GM21786 (cell line): ENCODE measurements around the gene FRAS1.
"Not testable (repeated sequence)": the region's sequence is repeated elsewhere in the genome, so short reads cannot be mapped to it uniquely, and the experiment has no call there.

Experiments
- ATAC-seq: cut with Tn5 transposase; IDR thresholded peaks from one replicate; pipeline ENCODE4 v1.9.1; 2021; ENCODE audit not compliant: unreplicated experiment

FRAS1 gene

GRCh38 chr4:78313754-78314120, 256.6 kb downstream of the FRAS1 start:
- no peak for ATAC-seq

GRCh38 chr4:78318126-78318525, 261.0 kb downstream of the FRAS1 start:
- ATAC-seq, result no peak

- no peak for ATAC-seq
These were observed 263.3 kb downstream of the FRAS1 start for GRCh38 chr4:78320349-78320935.

GRCh38 chr4:78322032-78322431, 264.9 kb downstream of the FRAS1 start:
- no peak for ATAC-seq

- ATAC-seq, result no peak
These were observed 266.3 kb downstream of the FRAS1 start for GRCh38 chr4:78323439-78323838.

- ATAC-seq, result no peak
These were observed 267.5 kb downstream of the FRAS1 start for GRCh38 chr4:78324625-78325024.

- ATAC-seq, result no peak
These were observed 268.4 kb downstream of the FRAS1 start for GRCh38 chr4:78325271-78326157.

- ATAC-seq, result not testable (repeated sequence)
These were observed 271.5 kb downstream of the FRAS1 start for GRCh38 chr4:78328591-78328990.

GRCh38 chr4:78331186-78331585, 274.1 kb downstream of the FRAS1 start:
- no peak for ATAC-seq

- ATAC-seq, result no peak
These were observed 274.8 kb downstream of the FRAS1 start for GRCh38 chr4:78331965-78332364.

- ATAC-seq, result no peak
These were observed 275.9 kb downstream of the FRAS1 start for GRCh38 chr4:78332976-78333375.

- no peak for ATAC-seq
These were observed 279.2 kb downstream of the FRAS1 start for GRCh38 chr4:78336093-78336943.

GRCh38 chr4:78337244-78338020, 280.3 kb downstream of the FRAS1 start:
- ATAC-seq, result no peak

- ATAC-seq, result no peak
These were observed 285.0 kb downstream of the FRAS1 start for GRCh38 chr4:78342125-78342524.

- no peak for ATAC-seq
These were observed 286.6 kb downstream of the FRAS1 start for GRCh38 chr4:78343682-78344081.

- ATAC-seq, result no peak
These were observed 288.1 kb downstream of the FRAS1 start for GRCh38 chr4:78345237-78345636.

GRCh38 chr4:78346222-78346621, 289.1 kb downstream of the FRAS1 start:
- no peak for ATAC-seq

- no peak for ATAC-seq
These were observed 290.4 kb downstream of the FRAS1 start for GRCh38 chr4:78347527-78347926.

GRCh38 chr4:78353921-78354320, 296.8 kb downstream of the FRAS1 start:
- no peak for ATAC-seq

GRCh38 chr4:78354782-78355181, 297.7 kb downstream of the FRAS1 start:
- ATAC-seq, result no peak

- no peak for ATAC-seq
These were observed 298.2 kb downstream of the FRAS1 start for GRCh38 chr4:78355306-78355705.
